Midbrain (tissue), 1 donor: Measurements from ENCODE around the gene ANKS6.

Experiments used
- DNase-seq: peaks from one replicate; lab custom pipeline; 2025; lab: John Stamatoyannopoulos, UW

The ANKS6 gene

DNA sequence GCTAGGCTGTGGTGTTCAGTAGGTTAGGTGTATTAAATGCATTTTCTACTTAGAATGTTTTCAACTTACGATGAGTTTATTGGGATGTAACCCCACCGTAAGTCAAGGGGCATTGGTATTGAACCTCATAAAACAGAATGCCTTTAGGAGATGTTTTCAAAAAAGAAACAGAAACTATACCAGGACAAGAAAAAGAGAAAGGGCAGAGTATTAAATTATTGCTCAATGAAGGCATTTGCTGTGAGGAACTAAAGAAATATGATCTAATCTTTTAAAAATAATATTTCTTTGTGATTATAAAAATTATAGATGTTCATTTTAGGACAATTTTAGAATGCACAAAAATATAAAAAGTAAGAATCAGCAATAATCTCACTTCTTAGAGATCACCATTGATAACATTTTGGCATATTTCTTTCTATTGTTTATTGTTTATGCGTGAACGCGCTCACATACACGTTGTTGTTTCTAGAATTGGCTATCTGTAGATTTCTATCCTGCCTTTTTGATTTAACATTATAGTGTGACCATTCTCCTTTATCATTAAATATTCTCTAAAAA, 19.1 kb upstream of the ANKS6 start:
- no peak for DNase-seq

DNA sequence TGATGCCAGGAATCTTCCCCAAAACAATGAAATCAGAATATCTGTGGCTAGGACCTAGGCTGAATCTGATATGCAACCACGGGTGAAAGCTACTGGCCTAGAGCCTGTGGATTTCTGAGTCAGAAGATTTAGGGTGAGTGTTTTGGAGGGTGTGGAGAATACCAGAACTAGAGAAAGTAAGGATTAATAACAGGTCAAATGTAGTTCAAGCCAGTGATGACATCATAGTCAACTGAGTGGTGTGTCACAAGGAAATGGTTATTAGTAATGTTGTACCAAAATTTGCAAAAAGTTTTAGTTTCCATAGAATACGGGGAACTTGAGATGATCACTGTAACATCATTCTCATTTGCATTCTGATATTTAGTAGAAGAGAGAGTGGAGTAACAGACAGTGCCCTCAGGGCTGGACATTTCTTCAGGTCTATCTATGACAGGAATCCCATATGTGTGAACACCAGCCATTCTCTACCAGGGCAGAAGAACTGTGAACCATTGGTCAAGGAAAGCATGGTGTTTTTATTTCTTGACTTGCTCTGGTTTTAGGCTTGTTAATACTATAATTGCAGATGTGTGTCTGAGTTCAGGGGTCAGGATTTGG, 14.8 kb upstream of the ANKS6 start:
- DNase-seq = no peak

DNA sequence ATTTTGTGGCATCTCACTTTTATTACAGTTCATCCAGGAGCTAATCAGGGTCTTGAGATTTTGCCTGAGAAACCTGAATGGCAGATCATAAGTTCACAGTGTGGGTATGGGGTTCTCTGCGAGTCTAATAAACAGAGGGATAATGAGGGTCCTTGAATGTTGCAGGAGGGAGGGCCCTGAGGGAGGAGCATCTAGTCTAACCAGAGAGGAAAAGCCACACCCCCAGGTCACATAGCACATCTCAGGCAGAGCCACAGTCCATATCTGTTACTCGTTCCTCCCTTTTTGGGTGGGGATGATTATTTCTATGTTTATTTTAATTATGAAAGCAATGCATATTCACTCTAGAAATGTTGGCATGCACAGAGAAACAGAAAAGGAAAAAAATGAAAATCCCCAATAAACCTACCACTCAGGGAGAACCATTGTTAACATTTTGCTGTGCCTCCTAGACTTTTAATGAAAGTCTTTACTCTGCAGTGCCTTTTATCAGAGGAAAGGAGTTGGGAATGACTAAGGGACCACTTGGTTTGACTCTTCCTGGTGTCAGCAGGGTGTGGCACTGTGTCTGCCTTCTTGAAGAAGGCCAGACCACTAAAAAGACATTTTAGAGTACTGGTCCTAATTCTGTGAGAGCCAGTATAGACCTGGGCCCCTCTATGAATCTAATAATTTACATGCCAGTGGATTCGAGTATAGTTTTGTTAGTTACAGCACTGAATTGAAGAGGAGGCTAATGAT, 13.9 kb upstream of the ANKS6 start:
- DNase-seq = no peak

GRCh38 chr9:98809311-98810101, 13.2 kb upstream of the ANKS6 start:
- DNase-seq = no peak

DNA sequence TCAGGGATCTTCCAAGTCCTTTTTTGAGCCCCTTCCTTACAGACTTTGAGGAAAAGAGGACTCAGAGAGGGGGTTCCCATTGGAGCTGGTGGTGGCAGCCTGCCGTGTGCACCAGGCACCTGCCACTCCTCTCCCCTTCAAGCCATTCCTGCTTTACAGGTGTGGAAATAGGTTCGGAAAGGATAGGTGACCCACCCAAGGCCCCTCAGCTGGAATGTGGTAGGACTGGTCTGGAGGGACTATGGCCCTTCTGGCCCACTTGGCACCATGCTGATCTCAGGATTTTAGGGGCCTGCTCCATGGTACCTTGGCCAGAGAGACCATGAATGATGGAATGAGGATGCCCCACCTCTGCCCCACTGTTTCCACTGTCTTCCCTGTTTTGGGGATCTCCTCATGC, 12.5 kb upstream of the ANKS6 start:
- DNase-seq = no peak

GRCh38 chr9:98808411-98808815, 12.1 kb upstream of the ANKS6 start:
- DNase-seq = no peak

DNA sequence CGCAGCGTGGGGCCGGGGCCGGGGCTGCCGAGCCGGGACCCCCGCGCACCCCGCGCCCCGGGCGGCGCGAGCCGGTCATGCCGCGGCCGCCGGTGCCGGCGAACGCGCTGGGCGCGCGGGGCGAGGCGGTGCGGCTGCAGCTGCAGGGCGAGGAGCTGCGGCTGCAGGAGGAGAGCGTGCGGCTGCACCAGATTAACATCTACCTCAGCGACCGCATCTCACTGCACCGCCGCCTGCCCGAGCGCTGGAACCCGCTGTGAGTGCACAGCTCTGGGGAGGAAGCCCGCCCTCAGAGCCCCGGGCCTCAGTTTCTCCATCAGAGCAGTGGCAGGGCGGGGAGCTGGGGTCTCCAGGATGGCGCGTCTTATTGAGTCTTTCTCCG, 11.4 kb upstream of the ANKS6 start:
- DNase-seq = no peak

GRCh38 chr9:98807070-98807813, 10.9 kb upstream of the ANKS6 start, which contains the start of gene GALNT12:
Gene GALNT12 (plus strand): TSS chr9:98807670. CDS start chr9:98807699, 29 bp downstream.
- DNase-seq = peak; percentile 26

GRCh38 chr9:98806394-98807035, 10.2 kb upstream of the ANKS6 start:
- DNase-seq = peak; percentile 33

- no peak for DNase-seq
Observed at GRCh38 chr9:98805506-98806272, 9.3 kb upstream of the ANKS6 start.

- no peak for DNase-seq
Observed at GRCh38 chr9:98804083-98804482, 7.7 kb upstream of the ANKS6 start.

DNA sequence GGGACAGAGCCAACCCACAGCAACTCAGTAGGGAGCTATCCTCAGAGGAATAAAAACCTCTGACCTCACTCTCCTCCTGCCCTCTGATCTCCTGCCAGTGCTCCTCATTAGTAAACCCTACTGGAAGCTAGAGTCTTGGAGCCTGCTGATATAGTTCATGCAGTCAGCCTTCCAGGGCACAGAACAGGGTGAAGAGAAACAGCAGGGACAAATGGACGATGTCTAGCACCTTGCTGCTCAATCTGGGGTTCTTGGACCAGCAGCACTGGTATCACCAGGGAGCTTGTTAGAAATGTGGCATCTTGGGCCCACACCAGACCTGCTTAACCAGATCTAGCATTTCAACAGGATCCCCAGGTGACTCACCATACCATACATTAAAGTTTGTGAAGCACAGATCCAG, 5.6 kb upstream of the ANKS6 start:
- no peak for DNase-seq

DNA sequence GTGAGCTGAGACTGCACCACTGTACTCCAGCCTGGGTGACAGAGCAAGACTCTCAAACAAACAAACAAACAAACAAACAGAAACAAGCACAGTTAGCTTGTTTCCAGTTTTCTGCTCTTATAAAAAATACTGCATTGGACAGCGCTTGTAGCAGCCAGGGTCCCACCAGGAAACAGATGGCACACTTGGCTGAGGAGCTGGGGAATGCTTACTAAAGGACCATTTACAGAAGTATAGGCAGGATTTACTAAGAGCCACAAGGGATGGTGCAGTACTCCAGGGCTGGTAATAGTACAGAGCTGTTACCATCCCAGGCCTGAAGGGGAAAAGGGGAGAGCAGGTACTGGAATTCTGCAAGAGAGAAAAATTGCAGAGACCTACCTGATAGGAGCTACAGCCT, 5.2 kb upstream of the ANKS6 start:
- no peak for DNase-seq

DNA sequence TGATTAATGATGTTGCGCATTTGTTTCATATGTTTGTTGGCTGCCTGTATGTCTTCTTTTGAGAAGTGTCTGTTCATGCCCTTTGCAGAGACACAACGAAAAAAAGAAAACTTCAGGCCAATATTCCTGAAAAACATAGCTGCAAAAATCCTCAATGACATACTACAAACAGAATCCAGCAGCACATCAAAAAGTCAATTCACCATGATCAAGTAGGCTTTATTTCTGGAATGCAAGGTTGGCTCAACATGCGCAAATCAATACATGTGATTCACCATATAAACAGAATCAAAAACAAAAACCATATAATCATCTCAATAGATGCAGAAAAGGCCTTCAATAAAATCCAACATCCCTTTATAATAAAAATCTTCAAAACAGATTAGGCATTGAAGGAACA, 1.9 kb upstream of the ANKS6 start:
- DNase-seq = no peak

- no peak for DNase-seq
Observed at GRCh38 chr9:98797491-98797890, 1.1 kb upstream of the ANKS6 start.

- no peak for DNase-seq
Observed at GRCh38 chr9:98795970-98796363, 388 bp downstream of the ANKS6 start.

GRCh38 chr9:98795295-98795955, 930 bp downstream of the ANKS6 start:
- no peak for DNase-seq

- no peak for DNase-seq
Observed at GRCh38 chr9:98794802-98795201, 1.6 kb downstream of the ANKS6 start.

DNA sequence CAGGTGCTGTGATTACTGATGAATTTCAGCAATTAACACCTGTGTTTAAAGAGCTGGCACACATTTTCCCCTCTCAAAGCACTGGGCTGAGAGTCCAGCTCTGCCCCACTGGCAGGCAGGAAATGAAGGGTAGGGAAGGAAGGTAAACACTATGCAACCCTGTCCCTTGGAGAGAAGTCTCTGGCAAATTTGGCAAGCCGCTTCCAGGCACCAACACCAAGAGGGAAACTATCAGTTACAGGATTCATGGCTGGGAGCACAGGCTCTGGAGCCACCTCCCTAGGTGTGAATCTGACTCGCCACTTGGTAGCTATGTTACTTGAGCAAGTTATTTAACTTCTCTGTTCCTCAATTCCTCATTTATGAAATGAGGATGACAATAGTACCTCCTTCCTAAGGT, 3.3 kb downstream of the ANKS6 start:
- no peak for DNase-seq
